NCI-H1417 treated with DMSO at 0.1 percent for 48 hours (cell line): ENCODE data around the gene INTS14.
A peak's percentile ranks its signal among the peaks of the same experiment; 100 is the strongest.

Experiments used
- DNase-seq: peaks from one replicate; lab custom pipeline; 2025; lab: John Stamatoyannopoulos, UW

INTS14 gene

GRCh38 chr15:65610871-65611718, at the start of gene INTS14:
TSS of gene INTS14 (minus strand) at chr15:65611131. CDS start at chr15:65607380, 3,751 bp downstream.
- DNase-seq, result peak; percentile 92

GRCh38 chr15:65659502-65660052, 48.6 kb upstream of the INTS14 start:
- no peak for DNase-seq

DNA sequence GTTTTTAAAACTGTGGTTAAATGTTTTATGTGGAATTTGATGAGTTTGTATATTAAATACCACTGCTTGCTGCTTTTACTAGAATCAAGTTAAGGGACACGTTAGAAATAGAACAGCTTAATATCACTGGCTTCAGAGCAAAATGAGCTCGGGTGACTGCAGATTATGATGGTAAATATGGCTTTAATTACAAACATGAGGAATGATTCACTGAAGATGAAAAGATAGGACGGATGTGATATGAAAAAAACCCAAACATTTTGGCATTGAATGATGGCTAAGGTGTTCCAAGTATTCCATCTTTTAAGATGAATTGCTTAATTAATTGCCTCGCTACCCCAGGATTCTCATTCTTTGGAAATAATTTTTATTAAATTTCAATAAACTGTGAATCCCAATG, 44.5 kb upstream of the INTS14 start:
- DNase-seq, result no peak

DNA sequence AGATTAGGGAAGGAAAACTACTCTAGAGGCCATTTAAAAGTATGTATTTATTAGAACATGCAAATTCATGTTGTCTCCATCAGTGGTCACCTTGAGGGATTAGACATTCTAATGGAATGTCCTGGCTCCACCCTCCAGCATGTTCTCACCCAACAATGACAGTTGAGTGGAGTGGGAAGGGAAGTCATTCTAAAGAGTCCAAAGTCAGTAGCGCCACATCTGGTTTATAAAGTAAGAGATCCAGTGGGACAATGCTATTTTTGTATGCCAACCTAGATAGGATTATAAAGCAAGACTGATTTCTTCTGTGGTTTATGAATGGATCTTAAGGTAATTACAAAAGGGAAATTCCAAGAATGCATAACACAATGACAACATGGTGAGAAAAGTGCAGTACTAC, 44.1 kb upstream of the INTS14 start:
- no peak for DNase-seq

GRCh38 chr15:65653801-65654521, 43.0 kb upstream of the INTS14 start:
- DNase-seq, result no peak

DNA sequence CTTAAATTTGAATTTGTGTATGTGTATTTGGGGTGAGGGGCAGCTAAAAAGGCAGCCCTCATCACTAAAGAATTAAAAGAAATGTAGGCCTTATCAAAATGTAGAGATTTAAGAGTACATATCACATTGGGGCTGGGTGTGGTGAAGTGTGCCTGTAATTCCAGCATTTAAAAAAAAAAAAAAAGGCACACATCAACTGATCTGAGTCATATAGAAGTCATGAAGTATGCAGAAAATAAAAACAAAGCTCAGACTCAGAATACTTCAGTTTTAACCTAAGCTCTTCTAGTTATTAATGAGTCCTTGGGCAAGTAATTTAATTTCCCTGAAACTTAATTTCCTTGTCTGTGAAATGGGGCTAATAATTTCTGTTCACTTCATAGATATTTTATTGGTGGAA, 42.4 kb upstream of the INTS14 start:
- DNase-seq, result no peak

DNA sequence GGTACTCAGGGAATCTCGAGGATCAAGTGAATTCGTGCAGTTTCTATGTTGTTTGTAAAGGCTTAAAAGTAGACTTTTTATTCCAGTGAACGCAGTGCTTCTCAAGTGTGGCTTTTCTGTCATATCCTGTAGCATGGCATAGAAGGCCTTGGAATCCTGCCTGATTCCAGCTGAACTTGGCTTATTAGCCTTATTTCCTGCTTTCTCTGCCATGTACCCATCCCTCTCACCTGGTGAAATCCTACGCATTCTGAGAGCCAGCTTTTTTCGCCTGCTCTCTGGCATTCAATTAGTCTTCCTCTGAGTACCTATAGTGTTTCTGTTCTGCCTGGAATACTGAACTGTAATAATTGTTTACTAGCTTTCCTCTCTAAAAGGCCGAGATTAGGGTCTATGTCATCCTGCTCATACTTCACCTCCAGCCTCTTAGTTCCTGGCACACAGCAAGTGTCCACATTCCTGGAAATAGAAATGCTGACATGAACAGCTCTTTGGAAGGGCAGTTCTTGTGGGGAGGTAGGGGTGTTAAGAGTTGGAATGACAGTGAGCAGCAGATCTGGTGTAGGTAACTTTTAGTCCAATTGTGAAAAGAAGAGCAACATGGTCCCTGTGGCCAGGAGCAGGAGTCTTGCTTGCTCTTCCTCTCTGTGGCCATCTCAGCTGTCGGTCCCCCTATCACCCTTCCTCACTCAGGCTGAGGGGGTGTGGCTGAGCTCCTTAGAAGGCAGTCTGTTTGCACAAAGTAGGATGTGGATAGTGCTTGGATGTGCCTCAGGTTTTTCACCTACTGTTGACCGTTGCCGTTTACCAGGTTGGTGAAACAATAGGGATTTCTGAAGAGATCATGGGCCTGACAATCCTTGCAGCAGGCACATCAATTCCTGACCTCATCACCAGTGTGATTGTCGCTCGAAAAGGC, 41.2 kb upstream of the INTS14 start:
- DNase-seq, result no peak

DNA sequence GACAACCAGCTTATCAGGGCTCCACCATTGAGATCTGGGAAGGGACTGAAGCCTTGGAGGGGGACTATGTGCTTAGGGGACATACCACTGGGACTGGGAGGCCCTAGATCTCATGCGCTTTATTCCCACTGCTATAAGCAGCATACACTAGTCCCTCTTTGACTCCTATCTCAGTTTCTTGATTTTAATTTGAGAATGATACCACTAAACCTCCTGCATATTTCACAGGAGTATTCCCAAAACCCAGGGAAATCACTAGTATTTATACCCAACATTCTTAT, 40.1 kb upstream of the INTS14 start:
- no peak for DNase-seq

DNA sequence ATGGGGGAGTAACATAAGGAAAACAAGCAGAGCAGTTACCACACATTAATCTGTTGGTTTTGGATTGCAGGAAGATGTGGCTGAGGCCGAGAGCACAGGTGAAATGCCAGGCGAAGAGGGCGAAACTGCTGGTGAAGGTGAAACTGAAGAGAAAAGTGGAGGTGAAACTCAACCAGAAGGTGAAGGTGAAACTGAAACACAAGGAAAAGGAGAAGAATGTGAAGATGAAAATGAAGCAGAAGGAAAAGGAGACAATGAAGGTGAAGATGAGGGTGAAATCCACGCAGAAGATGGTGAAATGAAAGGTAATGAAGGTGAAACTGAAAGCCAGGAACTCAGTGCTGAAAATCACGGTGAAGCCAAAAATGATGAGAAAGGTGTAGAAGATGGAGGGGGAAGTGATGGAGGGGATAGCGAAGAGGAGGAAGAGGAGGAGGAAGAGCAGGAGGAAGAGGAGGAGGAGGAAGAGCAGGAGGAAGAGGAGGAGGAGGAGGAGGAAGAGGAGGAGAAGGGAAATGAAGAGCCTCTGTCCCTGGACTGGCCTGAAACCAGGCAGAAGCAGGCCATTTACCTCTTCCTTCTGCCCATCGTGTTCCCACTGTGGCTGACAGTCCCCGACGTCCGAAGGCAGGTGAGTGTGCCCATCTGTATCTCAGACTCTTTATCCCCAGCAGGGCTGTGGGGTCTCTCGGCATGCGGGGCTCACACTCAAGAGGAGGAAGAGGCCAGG, 39.5 kb upstream of the INTS14 start:
- no peak for DNase-seq

DNA sequence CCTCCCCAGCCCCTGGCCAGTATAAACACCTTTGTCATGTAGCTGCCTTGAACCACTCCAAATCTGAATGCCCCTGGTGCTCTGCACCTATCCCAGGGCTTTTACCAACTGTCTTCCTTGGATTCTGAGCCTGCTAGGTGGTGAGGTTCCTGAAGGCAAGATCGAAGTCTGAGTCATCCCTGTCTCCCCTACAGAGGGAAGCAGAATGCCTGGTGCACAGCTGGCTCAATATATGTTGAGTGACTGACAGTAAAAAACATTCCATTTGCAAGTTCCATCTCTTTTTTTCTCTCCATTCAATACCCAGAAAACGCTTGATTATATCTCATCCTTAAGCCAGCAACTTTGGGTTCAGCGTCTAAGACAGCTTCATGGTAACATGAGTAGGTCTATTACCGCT, 35.6 kb upstream of the INTS14 start:
- DNase-seq, result no peak

GRCh38 chr15:65645392-65645791, 34.5 kb upstream of the INTS14 start:
- DNase-seq, result no peak

DNA sequence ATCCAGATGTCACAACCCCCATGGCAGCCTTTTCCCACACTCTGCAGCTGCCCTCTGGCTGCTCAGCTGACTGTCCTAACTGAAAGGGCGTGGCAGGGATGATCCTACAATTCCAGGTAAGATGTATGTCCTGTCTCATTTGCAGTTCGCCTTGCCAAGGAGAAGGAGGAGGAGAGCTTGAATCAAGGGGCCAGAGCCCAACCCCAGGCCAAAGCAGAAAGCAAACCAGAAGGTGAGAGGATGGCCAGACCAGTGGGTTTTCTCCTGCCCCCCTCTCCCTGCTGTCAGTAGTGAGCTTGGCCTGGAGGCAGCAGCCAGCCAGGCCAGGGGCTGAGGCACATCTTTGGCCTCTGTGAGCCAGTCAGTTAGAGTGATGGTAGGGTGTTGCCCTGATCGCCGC, 33.4 kb upstream of the INTS14 start:
- no peak for DNase-seq

GRCh38 chr15:65642594-65642993, 31.7 kb upstream of the INTS14 start:
- DNase-seq, result no peak

GRCh38 chr15:65641768-65642475, 31.0 kb upstream of the INTS14 start:
- no peak for DNase-seq

DNA sequence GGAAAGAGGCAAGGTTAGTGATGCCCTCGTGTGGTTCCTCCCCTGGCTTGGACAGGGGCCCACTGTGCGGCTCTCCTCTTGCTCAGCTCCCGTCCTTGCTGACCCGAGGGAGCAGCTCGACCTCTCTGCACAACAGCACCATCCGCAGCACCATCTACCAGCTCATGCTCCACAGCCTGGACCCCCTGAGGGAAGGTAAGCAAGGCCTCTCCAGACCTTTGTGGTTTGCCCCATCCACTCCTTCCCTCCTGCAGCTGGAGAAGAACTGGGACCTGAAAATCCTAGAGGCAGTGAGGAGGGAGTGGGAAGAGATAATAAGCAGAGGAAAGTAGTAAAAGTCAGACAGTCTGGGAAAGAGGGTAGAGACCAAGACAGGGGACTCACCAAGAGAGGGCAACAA, 28.6 kb upstream of the INTS14 start:
- no peak for DNase-seq

GRCh38 chr15:65638681-65639089, 27.8 kb upstream of the INTS14 start:
- peak; percentile 37 for DNase-seq

DNA sequence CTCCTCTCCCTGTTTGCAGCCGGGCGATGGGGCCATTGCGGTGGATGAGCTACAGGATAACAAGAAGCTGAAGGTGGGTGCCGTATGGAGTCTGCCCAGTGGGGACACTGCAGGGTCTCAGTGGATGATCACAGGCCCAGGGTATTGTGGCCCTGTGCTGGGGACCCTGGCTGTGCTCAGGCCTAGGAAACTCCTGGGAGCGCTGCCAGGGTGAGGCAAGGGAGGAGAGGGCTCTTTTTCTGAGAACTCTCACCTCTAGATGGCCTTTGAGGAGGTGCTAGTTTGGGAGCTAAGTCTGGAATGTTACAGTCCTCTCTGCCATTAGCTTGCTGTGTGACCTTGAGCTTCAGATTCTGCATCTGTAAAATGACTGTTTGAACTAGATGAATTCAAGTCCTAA, 27.2 kb upstream of the INTS14 start:
- no peak for DNase-seq

DNA sequence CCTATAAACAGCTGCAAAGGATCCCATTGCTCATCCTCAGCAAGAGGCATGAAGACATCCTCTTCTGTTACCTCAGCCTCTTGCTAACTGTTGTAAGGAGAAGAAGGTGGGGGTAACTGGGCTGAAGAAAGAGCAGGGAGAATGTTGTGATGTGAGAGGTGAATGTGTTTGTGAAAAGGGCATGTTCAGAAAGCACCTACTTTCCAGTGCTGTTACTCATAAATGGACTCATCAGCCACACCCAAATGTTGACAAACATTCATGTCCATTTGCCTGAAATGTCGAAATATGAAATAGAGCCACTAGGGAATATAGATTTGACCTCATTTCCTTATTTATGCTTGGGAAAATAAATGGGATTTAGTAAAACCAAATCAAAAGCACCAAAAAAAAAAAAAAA, 23.4 kb upstream of the INTS14 start:
- no peak for DNase-seq

DNA sequence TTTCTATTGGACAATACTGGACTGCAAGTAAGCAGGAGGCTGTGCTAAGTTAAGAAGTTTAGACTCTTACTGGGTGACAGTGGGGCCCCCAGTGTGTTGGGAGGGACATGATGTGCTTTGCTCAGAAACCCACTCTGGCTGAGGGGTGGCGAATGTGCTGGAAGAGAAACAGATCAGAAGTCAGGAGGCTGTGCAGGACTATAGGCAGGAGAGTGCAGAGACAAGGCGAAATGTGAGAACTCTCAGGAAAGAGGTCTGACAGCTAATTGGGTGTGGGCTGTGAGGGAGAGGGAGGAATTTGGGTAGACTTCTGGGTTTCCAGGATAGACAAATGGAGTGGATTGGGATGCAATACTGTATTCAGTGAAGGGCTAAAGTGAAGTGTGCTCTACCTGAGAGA, 22.8 kb upstream of the INTS14 start:
- DNase-seq, result no peak

DNA sequence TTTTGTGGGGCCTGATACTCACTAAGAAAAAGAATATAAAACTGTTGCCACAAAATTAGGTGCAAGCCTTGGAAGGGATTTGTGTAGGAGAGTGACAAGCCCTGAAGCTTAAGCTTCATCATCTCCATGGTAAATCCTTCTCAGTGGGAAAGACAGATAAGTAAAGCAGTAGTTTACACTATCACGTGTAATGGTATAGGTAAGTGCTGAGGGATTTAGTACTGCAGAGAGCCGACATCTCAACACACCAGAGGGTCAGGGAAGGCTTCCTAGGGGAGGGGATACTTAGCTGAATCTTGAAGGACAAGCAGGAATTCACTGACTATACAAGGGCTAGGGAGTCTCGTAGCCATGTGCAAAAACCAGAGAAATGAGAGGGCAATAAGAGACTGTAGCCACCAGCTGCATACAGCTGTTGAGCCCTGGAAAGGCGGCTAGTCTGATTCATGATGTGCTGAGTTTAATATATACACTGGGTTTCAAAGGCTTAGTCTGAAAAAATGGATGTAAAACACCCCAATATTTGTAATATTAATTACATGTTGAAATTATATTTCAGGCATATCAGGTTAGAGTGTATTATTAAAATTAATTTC, 21.9 kb upstream of the INTS14 start:
- DNase-seq, result no peak

DNA sequence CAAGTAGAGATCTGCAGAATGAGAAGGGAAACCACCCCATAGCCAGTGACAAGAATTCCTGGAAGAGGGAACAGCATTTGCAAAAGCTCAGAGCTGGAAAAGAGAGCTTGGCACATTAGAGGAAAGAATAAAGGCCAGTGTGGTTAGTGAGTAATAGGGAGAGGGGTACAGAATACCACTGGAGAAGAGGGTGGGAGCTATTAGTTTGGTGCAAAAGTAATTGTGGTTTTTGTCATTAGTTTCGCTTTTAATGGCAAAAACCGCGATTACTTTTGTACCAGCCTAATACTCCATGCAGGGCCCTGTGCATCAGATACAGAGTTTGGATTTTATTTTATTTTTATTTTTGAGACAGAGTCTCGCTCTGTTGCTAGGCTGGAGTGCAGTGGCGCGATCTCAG, 20.6 kb upstream of the INTS14 start:
- no peak for DNase-seq
